ENCODE data around the gene VPREB3.
"Not testable (repeated sequence)": the region's sequence is repeated elsewhere in the genome, so short reads cannot be mapped to it uniquely, and the experiment has no call there.

Gene VPREB3

DNA sequence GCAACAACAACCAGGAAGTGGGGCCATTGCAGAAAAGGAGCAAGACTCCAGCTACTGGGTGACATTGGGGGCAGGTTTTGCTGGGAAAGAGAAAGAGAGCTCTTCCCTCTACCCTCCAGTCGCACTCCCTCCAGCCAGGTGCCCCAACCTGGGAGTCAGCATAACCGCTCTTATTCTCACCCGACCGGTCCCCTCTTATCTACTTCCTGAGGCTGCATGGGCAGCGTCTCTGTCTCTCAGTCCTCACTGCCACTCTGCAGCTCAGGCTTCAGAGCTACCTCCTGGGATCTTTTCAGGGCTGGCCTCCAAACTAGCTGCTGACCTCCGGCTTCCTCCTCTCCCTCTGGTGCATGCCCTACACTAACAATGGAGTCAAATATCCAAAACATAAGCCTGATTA, 8.4 kb downstream of the VPREB3 start:
- intact Hi-C loops (cut with DNase I): no loop called here
- DNase-seq: no peak

DNA sequence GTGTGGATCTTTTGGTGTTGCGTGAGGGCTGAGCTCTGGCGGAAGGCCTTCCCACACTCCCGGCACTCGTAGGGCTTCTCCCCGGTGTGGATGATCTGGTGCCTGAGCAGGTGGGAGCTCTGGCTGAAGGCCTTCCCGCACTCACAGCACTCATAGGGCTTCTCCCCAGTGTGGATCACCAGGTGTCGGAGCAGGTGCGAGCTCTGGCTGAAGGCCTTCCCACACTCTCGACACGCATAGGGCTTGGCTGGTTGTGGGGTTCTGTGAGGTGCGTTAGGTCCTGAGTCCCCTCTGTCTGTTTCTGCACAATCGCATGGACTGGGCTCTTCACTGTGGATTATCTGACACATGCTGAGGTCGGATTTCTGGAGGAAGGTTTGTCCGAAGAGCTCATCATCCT, 9.7 kb downstream of the VPREB3 start:
- DNase-seq: no peak

DNA sequence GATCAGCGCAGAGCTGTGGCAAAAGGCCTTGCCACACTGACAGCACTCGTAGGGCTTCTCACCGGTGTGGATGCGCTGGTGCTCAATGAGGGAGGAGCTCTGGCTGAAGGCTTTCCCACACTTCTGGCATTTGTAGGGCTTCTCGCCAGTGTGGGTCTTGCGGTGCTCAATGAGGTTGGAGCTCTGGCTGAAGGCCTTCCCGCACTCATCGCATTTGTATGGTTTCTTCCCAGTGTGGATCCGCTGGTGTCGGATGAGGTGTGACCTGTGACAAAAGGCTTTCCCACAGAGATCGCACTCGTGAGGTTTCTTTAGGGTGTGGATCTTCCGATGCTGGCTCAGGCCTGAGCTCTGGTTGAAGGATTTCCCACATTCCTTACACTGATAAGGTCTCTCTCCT, 10.2 kb downstream of the VPREB3 start:
- no peak for DNase-seq
- intact Hi-C loops (cut with DNase I): no loop called here

More for the DNA sequence above, 9.7 kb downstream of the VPREB3 start:
- intact Hi-C loops (cut with DNase I): no loop called here

DNA sequence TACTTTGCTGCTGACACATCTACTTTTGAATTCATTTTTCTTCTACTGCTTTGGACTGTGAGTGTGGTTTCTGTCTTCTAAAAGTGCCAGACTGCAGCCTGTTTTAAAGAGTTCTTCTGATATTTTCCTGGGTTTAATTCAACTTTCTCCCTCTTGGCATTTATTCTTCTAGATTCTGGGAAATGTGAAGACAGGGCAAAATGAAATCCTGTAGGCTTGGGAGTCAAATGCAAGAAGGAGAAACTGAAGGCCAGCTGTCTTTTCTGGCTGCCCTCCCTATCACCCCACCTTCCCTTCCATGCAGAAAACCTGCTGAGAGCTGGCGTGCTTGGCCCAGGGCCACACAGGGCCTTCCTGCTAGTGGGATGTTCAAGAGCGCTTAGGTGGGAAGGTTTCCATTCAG, 10.9 kb downstream of the VPREB3 start:
- intact Hi-C loops (cut with DNase I): no loop called here
- DNase-seq: peak in 5 of 10 donors; percentile 51 to 92 (median 53)

DNA sequence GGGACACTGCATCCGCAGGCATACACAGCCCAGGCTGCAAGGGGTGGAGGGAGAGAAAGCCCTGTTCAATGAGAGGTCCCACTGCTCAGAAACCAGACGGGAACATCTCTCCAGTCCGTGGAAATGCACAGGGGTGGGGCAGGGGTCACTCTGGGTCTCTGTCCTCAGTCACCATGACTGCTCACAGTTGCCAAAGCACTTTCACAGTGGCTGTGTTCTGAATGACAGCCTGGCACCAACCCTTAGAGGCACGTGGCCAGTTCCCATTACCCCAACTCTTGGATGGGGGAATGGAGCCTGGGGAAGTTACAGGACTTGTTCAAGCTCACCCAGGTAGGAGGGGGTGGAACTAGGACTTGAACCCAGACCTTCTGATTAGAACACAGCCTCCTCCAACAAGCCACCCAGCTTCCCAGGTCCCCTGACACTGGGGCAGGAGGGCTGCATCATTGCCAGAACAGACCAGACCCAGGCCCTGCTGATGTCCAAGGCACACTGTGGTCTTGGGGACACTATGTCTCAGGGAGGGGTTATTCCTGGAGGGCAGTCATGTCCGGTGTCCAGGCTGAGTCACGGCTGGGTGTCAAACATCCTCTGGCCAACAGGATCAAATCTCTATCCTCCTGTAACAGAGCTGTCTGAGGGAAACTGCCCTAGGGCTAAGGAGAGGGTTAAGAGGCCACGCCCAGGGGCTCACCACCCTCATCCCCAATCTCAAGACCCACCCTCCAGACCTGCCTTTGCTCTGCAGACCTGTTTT, 11.5 kb downstream of the VPREB3 start:
- intact Hi-C loops (cut with DNase I): no loop called here
- no peak for DNase-seq

DNA sequence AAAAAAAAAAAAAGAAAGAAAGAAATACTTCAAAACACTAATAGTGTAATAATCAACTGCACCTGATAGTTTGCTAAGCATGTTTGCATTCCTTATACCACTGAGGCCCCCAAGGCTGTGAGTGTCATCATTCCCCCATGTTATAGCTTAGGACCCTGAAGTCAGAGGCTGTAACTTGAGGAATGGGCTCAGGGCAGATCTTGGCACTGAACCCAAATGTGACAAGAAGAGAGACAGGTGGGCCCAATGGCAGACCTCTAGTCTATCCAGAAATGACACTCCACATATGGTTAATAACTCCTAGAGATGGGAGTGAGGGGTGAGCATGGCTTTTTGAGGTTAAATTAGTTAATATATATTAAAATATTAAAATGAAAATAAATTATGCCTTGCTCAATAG, 16.5 kb downstream of the VPREB3 start:
- DNase-seq: no peak

DNA sequence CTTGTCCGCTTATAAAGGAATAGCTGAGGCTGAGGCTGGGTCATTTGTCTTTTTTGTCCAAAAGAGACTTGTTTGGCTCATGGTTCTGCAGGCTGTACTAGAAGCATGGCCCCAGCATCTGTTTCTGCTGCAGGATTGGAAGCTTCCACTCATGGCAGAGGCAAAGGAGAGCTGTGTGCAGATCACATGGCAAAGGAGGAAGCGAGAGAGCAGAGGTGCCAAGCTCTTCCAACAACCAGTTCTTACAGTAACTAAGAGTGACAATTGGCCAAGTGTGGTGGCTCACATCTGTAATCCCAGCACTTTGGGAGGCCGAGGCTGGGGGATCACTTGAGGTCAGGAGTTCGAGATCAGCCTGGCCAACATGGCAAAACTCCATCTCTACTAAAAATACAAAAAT, 26.1 kb downstream of the VPREB3 start:
- intact Hi-C loops (cut with DNase I): not testable (repeated sequence)
- peak in 1 of 10 donors; percentile 5 for DNase-seq

More for the DNA sequence above, 16.5 kb downstream of the VPREB3 start:
- intact Hi-C loops (cut with DNase I): no loop called here

DNA sequence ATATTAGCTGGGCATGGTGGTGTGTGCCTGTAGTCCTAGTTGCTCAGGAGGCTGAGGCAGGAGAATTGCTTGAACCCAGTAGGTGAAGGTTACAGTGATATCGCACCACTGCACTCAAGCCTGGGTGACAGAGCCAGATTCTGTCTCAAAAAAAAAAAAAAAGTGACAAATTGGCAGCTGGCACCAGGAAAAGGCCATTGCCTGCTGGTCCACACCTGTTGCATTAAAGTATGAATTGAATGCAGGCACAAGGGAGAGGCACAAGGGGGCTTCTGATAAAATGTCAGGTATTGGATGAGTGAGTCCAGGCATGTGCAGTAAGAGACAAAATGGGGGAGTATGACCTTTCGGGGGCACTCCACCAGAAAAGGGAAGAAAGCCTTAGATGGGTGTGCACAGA, 31.5 kb downstream of the VPREB3 start:
- no peak for DNase-seq
- intact Hi-C loops (cut with DNase I): no loop called here

DNA sequence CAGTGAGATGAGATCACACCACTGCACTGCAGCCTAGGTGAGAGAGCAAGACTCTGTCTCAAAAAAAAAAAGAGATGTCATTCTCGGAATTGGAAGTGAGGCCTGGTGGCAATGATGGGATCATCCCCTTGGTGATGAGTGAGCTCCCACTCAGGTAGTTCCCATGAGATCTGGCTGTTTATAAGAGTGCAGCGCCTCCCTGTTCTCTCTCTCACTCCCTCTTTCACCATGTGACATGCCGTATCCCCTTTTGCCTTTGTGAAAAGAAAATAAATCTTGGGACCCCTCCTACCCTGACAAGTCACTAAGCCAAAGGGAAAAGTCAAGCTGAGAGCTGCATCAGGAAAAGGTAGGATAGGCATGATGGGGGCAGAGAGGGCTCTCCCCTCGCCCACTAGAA, 32.1 kb downstream of the VPREB3 start:
- intact Hi-C loops (cut with DNase I): no loop called here
- DNase-seq: no peak

DNA sequence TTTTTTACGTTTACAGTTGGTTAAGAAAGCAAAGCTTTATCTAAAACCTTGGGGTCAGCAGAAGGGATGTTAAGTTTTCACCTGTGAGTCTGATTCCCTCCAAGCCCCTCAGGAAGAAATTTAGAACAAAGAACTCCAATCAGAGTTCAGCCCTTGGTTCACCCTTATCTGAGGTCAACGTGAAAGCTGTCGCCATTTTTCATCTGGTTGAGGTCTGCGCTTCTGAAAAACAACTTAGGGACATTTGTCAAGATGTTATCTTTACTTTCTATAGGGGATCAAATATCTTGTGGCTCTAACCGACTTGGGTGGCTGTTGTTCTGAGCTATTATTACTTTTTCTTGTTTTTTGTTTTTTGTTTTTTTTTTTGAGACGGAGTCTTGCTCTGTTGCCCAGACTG, 33.4 kb downstream of the VPREB3 start:
- no peak for DNase-seq
- intact Hi-C loops (cut with DNase I): no loop called here

DNA sequence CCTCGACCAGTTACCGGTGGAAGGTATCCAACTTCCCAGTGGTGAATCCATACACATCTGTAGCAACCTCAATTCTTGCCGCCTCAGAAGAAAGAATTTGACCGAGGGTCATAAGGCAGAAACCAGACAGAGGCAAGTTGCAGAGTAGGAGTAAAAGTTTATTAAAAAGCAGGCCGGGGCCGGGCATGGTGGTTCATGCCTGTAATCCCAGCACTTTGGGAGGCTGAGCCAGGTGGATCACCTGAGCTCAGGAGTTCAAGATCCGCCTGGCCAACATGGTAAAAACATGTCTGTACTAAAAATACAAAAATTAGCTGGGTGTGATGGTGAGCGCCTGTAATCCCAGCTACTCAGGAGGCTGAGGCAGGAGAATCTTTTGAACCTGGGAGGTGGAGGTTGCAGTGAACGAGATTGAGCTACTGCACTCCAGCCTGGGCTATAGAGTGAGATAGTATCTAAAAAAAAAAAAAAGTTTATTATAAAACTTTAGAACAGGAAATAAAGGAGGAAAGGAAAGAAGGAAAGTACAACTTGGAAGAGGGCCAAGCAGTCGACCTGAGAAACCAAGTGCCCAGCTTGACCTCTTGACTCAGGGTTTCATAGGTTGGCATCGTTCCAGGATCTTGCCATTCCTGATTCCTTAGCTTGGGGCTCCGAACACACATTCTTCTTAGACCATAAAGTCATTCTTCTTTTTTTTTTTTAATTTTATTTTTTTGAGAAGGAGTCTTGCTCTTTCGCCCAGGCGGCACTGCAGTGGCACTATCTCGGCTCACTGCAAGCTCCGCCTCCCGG, 35.7 kb downstream of the VPREB3 start:
- peak in 2 of 10 donors; percentile 25 to 42 for DNase-seq
- intact Hi-C loops (cut with DNase I): no loop called here

DNA sequence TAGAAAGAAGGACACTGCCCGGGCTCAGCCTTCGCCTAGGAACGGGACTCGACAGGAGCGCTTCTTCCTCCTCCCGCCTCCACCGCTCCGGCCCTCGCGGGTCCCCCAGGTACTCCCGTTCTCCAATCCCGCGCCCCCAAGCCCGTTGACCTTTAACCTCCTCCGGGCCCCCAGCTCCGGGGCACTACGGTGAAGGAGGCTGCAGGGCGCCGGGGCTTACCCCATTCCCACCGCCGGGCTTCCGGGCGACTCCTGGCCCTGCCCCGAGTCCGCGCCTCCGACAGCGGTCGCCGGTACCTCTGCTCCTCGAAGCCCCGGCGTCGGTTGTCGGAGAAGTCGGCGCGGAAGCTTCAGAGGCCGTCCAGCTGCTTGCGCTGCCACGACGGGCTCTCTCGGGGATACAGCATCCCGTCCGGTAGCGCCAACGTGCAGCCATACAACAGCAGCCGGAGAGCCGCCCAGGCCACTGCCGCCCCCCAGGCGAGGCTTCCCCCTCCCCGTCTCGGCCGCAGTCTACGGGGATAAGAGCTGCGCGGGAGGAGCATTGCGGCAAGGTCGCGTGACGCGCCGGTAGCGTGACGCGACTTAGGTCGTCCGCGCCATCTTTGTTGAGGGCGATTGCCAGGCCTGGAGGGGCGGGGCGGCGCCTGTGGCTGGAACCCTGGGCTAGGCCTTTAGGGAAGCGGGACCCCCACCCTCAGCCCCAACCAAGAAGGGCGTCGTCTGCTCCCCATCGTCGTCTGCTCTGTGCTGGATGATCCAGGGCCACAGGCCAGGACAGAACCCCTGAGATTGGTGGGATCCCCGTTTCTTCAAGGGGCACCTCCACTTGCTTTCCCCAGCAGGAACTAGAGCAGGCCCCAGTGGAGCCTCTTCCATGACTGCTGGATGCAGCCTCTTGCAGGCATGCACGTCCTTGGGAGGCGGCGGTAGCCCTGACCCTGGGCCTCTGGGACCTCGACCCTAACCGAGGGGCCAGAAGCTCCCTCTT, 37.1 kb downstream of the VPREB3 start:
- intact Hi-C loops (cut with DNase I): no loop called here

DNA sequence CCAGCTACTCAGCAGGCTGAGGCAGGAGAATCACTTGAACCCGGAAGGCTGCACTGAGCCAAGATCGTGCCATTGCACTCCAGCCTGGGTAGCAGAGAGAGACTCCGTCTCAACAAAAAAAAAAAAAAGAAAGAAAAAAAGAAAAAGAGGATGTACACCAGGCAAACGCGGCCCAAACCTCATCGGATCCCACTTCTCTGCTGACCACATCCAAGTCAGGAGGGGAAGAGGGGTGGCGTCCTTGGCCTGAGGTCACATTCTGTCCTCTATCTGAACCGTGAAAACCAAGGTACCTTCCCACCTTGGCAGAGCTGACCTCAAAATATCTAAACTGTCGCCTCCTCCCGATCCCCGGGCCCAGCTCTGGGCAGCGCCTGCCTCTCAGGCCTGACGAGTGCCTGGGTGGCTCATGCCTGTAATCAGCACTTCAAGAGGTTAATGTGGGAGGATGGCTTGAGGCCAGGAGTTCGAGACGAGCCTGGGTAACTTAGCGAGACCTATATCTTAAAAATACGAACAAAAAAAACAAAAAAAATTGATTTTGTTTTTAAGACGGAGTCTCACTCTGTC, 38.3 kb downstream of the VPREB3 start:
- DNase-seq: peak in 1 of 10 donors; percentile 54
- intact Hi-C loops (cut with DNase I): no loop called here

More for the DNA sequence above, 37.1 kb downstream of the VPREB3 start:
- DNase-seq: peak; percentile 84 to 98 (median 88)

DNA sequence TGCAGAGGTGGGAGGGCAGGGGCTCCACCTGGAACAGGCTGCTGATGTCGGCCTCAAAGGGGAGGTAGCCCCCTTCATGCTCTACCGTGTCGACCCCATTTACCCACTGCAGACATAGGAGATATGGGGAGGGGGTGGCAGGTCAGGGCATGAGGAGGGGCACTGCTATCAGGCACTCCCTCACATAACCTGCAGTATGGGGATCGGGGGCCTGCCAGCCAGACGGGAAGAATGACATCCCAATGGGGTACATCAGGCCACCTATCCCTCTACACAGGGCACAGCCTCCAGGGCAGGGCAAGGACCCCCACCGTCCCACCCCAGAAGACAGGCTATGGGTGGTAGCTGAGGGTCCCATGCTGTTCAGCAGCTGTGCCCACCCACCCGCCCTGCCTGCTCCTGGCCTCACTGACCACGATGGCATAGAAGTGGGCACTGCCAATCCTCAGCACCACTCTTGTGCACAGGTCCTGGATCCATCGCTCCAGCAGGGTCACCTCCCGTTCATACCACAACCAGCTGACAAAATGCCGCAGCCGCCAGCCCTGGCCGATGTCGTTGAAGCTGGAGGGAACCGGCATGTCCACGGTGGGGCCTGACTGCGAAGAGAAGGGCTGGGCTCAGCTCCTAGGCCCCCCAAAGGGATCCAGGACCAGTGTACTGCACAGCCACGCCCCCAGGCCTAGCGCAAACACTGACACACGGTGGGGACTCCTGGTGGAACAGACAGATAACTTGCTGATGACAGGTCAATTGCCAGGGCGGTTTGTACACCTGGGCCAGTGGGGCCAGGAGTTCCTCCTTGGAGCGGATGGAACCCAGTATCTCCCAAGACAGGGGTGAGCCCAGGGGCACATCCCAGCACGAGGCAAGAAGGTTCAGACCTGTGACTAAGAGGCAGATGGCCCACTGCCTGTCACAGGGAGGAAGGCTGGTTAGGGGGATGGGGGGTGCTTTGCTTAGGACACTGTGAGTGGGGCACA, 39.3 kb downstream of the VPREB3 start:
- intact Hi-C loops (cut with DNase I): no loop called here
- DNase-seq: peak in 2 of 10 donors; percentile 64 to 80

DNA sequence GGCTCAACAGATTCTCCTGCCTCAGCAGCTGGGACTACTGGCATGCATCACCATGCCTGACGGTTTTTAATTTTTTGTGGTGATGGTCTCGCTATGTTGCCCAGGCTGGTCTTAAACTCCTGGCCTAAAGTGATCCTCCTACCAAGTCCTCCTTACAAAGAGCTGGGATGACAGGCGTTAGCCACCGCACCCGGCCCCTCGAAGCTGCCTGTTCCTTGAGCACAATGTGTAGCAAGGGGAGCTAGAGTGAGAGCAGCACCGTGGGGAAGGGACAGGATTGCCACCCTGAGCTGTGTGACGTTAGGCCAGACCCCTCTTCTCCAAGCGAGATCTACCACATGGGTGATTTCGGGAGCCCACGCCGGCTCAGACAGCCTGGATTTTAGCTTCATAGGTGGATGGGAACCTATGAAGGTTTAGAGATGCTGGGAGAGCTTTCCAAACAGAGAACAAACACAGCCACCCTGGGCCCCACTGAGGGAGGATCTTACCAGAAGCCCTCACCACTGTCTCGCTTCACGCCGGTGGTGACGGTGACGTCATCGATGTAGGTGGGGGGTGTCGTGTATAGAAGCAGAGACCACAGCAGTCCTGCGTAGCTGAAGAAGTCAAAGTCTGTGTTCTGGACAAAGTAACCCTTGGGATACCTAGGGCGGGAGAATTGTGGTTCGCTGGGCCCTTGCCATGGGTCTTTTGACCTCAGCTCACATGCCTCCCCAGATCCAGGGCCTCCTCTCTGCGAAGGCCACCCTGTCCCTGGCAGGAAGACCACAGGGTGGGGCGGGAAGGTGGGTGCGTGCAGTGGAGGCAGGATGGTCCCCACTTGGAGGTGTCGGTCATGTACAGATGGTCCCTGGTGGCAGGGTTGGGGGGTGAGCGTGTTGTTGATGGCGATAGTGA, 40.3 kb downstream of the VPREB3 start:
- intact Hi-C loops (cut with DNase I): no loop called here
- DNase-seq: peak in 2 of 10 donors; percentile 58 to 79

DNA sequence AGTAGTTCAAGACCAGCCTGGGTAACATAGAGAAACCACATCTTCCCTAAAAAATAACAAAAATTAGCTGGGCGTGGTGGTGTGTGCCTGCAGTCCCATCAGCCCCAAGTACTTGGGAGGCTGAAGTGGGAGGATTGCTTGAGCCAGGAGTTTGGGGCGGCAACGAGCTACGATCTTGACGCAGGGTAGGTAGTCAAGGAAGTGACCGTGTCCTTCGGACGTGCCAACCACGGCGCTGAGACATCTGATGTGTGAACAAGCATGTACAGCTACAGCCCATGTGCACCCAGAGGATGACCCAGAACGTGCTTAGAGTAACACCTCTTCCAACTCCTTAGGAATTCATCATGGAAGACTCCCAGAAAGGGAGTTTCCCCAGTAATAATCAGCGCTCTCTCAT, 42.0 kb downstream of the VPREB3 start:
- intact Hi-C loops (cut with DNase I): no loop called here
- DNase-seq: peak in 2 of 10 donors; percentile 27 to 39

DNA sequence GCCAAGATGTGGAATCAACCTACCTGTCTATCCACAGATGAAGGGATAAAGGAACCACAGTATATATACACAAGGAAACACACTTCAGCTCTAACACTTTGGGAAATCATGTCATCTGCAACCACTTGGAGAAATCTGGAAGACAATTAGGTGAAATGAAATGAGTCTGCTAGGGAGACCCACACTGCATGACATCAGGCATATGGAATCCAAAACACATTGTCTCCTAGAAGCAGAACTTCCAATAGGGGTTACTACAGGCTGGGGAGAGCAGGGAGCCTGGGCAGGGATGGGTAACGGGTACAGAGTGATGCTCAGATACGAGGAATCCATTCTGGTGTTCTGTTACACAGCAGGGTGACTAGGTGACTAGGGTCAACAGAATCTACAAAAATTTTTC, 45.1 kb downstream of the VPREB3 start:
- intact Hi-C loops (cut with DNase I): no loop called here
- no peak for DNase-seq

DNA sequence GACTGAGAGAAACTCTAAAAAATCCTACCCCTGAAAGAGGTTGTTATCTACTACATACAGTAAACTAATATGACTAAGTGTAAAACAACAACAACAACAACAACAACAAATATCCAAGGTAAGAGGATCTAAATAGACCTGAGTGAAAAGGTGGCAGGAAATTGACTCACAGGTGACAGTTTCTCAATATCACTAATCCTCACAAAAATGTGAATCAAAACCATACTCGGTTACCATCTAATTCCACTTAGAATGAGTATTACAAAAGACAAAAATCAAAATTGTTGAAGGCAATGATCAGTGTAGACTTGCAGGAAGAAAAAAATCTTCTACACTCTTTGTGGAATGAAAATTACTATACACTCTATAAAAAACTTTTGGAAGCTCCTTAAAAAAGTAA, 46.0 kb downstream of the VPREB3 start:
- intact Hi-C loops (cut with DNase I): no loop called here
- DNase-seq: no peak
